Measurements from ENCODE around the gene EIF4G1.

Gene EIF4G1

DNA sequence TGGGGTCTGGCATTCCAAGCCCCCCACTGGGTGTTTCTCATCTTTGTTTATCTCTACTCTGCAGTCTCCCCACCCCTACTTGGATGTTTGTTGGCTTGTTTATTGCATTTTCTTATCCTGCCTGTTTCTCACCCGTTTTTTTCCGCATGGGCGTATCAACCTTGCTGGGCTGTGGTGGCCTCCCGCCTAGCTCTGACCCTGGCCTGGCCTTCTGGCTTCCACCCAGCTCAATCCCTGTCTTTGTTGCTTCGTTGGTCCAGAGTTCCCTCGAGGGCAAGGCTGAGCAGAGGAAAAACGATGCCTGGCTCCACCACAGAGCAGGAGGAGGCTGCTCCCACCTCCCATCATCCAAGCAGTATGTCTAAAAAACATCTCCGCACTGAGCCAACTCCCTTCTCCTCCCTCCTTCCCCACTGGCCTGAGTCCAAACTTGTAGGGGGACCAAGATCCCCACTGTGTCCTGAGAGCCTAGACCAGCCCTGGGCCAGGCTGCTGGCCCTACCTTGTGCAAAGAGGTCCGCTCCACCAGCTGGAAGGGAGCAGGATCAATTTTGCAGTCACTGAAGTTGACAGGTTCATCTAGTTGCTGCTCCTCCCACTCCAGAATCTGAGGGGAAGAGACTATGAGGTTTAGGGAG lies 37.2 kb downstream of the EIF4G1 start:
- DNase-seq (ENCODE audit: low spot score), result no peak

DNA sequence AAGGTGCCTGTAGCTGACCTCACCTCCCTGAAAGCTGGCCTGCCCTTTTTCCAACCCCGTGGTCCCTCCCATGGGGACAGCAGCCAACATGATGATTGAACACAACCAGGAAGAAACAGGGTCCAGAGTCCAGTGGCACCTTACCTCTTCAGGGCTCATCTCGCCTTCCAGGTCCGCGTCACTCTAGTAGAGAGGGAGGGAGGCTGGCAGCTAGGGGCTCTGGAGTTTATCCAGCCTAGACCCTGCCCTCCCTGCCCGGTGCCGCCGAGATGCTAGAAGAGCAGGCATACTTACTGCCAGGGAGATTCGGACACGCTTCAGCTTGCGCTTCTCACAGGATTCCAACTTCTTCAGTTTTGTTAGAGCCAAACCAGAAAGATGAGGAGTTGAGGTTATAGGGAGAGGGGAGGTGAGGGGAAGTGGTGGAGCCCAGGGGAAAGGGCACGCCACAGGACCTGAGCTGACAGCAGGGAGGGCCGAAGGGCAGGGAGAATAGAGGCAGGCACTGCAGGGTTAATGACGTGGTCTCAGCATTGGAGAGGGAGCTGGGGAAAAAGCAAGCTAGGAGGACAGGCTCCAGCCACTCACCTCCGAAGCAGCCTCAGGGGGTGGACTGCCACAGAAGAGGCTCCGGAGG lies 37.9 kb downstream of the EIF4G1 start:
- DNase-seq (ENCODE audit: low spot score), result no peak

DNA sequence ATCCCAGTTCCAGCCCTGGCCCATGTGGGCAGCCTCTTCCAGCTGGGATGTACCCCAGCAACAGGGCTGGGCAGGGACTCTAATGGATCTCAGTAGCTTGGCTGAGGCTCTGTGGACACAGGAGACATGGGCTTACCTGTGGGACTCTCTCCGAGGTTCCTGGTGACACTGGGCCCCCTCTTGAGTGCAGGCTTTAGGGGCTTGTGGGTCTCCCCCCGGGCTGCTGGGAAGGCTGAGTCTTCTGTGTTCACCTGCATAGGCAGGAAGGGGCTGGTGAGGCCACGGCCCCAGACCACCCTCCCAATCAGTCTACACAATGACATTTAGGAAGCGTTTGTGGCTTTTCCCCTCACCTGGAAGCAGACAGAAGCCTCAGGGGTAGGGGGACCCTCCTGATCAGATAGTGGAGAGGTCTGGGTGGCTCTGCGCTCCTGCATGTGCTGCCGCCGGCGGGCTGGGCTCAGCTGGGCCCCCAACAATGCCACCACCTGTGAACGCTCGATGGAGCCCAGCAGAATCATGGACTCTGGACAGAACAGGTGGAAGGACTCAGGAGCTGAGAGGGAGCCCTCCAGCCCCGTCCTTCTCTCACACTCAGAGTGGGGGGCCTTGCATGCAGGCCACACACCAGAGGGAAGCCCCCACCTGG lies 38.6 kb downstream of the EIF4G1 start:
- no peak for DNase-seq (ENCODE audit: low spot score)

DNA sequence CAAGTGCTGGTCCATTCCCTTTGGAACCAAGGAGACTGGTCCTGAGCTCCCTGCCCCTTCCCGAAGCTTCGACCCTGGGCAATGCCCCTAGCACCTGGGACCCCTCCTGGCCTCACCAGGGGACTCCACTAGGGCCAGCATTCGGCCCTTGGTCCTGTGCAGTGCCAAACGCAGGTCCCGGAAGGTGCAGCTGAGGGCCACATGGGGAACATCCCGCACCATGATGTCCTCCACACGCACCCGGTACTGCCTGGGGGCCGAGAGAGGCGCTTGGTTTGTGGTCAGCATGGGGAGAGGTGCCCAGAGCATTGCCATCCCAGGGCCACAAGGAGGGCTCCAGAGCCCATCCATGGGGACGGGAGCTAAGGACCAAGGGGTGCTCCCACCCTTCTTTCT lies 39.1 kb downstream of the EIF4G1 start:
- no peak for DNase-seq (ENCODE audit: low spot score)

DNA sequence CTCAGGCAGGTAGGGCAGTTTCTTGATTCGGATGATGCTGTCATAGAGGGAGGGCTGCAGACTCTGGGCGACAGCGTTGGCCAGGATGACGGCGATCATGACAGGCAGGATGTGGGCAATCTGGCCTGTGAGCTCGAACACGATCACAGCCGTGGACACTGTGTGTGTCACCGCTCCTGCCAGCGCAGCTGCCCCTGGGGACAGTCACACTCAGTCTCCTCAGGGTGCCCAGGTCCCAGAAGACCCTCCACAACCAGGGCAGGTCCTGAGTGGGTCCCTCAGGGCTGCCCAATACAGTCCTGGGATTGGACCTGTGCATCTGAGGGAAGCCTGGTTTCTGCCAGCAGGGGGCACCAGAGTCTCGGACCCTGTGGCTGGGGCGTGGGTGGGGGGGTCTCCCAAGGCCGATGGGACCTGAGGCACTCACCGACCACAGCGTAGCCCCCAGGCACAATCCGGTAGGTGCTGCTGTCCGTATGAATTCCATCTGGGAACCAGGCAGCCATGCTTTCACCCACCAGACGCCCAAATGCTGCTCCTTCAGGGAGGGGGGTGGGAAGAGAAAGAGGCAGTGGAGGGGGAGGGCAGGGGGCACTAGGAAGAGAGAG lies 39.8 kb downstream of the EIF4G1 start:
- peak; percentile 65 for DNase-seq (ENCODE audit: low spot score)

DNA sequence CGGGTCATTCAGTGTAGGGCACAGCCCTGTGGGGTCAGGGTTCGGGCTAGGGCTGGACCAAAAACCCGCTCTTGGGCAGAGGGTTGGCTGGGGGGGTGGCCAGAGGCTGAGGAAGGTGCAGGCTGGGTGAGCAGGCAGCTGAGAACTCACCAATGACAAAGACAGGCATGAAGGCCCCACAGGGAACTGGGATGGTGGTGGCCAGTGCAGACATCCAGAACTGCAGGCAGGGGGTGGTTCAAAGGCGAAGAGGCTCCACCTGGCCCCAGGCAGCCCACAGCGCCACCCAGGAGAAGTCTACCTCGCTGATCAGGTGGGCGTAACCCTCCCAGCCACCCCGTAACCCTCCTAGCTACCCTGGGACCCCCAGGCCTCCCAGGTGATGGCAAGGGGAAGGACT lies 40.3 kb downstream of the EIF4G1 start:
- no peak for DNase-seq (ENCODE audit: low spot score)

DNA sequence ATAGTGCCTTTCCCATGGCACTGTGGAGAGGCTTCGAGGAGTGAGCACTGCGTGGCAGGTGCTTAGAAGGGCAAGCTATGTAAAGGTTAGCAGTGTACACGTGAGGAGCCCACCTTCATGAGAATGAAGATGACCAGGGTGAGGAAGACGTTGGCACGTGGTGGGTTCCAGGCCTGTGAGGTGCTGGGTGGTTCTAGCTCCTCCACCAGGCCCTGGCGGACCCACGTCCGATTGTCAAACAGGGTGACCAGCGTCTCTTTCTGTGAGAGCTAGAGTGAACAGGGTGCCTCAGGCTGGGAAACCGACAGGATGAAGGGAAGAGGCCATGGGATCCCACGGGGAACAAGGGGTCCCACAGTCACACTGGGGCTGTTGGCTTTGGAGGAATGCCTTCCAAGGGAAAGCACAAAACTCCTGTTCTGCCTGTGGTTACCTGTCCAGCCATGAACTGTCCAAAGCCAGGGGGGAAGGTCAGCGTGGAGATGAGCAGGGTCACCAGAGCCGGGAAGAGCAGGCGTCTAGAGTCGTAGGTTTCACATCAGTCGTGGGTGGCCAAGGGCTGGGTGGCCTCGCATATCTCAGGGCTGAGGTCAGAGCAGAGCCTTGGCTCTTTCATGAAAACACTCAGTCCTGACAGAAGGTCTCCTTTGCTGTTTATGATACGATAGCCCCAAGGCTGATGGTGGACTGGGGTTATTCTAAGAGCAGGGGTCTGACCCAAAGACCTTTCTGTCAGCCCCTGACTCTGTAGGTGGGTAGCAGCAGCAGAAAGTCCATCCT lies 41.0 kb downstream of the EIF4G1 start:
- DNase-seq (ENCODE audit: low spot score), result no peak

DNA sequence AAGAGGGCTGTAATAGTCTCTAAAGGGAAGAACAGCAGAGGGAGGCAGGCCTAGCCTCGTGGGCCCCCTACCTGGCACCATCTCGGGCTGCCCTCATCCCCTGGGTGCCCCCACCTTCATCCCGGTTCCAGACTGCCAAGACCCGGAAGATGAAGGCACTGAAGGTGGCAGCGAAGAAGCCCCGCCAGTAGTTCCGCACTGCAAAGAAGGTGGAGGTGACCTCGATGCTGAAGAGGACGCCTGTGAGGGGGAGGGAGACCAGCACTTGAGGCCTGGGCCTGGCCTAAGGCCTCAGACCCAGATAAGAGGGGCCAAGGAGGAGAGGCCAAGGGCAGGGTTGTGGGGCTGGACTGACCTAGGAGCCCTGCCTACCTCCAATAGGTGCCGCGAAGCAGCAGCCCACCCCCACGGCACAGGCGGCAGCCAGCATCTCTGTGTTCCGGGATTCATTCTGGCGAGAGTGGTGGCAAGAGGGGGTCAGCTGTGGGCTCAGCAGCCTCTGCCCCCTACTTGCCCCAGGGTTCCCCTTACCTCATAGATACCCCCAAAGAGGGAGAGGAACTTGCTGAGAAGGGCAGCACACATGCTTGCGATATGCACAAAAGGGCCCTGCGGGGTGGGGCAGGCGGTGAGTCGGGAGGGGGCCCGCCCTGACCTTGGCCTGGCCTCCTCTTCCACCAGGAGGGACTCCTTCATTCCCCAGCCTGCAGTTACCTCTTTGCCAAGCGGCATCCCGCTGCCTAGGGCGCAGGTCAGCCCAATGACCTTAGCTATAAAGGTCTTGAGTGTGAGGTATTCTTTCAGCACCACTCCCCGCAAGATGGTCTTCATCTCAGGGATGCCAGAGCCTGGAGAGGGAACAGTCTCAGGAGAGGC lies 43.1 kb downstream of the EIF4G1 start:
- DNase-seq (ENCODE audit: low spot score), result no peak

DNA sequence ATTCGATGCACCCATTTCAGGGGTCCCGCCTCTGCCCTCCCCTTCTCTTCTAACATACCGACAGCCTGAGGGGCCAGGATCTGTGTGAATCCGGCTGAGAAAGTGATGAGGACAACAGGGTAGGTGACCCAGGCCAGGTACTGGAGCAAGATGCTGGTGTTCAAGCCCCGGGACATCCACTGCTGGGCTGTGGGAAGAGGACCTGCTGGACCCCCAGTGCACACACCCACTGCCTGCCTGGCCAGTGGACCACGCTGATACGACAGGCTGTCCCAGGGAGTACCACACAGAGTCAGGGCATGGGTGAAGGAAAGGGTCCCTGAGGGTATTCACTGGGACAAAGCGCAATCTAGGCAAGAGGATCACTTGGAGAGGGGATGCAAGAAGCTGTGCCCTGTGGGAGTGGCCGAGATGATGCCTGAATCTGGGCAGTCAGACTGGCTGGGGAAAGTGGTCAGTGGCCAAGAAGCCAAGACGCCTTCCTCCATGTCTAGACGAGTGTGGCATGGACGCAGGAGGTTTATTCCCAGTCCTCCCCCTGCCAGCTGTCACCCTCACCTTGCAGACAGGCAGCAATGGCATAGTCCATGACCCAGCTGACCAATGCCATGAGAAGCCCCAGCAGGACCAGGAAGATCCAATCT lies 43.8 kb downstream of the EIF4G1 start:
- no peak for DNase-seq (ENCODE audit: low spot score)

DNA sequence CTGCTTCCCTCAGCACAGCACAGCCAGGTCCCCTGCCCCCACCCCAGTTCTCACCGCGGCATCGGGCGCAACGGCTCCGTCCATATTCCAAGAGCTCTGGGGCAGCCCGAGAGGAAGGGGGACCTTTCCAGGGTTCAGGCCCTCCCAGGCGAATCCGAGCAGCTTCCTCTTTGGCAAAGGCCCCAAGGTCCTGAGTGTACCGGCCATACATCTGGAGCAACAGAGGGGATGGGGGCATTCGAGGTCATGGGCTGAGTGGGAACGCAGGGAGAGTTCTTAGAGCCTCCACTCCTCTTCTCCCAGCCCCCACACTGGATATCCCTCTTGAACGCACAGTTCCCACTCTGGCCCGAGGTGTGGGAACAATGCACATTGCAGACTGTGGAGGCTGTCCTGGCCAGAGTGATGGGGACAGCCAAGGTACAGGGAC lies 44.5 kb downstream of the EIF4G1 start:
- DNase-seq (ENCODE audit: low spot score), result no peak

DNA sequence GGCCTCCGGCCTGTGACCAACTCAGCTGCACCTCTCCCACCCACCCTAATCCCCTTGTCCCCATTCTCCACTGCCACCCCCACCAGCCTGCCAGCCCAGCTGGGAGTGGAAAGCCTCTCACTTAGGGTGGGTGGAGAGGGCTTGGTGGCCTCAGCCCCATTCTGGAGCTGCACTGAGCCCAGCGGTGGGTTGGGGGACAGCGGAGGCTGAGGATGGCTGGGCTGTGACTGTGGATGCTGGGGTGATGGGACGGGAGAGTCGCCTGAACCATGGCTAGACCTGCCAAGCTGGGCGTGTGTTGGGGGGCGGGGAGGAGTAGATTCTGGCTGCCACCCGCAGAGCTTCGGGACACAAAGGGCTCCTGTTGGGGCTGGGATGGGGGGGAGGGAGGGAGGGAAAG lies 45.2 kb downstream of the EIF4G1 start:
- no peak for DNase-seq (ENCODE audit: low spot score)

DNA sequence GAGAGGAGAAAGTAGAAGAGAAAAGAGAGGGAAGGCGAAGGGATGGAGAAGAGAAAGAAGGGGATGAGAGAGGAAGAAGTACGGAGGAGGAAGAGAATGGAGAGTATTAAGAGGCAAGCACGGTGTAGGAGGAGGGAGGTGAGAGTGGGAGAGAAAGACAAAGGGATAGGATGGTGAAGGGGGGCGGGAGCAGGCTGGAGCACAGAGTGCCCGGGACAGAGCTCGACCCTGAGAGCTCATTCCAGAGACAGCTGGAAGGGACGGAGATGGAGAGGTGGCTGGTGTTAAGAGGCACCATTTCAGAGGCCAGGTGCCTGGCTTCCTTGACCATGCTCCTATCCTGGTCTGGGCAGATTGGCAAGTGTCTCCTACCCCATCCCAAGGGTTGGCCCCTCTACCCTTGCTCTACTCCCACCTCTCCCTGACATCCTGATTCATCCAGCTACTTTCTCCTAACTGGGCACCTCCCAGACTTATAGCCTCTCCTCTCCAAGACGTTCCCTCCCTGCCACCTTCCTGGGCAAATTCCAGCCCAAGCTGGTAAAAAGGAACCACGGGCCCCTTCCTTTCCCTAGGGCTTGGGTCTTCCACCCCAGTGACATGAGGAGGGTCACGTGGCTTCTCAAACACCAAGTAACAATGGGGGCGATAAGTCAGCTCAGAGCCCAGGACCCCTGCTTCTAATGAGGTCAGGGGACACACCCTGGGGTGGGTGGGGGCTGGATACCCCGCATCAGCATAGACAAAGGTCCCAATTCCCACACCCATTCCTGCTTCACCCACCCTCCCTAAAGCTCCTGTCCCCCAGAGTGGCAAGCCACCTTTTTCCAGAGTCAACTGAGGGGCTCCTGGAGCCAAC lies 45.9 kb downstream of the EIF4G1 start:
- DNase-seq (ENCODE audit: low spot score), result no peak

DNA sequence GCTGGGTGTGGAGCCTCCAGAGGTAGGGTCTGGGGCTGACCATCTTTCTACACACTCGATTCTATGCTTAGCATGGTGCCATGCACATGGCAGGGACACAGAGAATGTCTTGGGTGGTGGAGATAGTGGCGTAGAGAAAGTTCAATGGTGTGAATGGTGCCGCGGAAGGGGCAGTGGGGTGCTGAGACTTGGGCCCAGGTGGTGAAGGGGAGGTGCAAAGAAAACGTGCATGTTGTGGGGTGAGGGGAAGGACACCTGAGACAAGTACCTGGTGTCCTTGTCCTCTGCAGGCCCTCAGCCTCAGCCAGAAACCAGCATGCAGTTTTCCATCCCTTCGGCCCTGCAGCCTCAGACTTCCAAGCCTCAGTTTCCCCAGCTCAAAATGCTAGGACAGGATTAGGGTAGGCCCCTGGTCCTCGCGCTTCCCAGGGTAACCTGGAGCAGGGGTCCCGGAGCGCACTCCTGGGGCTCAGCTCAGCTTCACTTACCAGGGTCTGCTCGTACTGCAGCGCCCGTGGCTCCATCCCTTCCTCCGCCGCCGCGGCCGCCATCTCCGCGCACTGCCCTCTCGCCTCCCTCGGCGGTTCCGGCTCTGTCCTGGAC lies 46.6 kb downstream of the EIF4G1 start:
- DNase-seq (ENCODE audit: low spot score), result no peak

DNA sequence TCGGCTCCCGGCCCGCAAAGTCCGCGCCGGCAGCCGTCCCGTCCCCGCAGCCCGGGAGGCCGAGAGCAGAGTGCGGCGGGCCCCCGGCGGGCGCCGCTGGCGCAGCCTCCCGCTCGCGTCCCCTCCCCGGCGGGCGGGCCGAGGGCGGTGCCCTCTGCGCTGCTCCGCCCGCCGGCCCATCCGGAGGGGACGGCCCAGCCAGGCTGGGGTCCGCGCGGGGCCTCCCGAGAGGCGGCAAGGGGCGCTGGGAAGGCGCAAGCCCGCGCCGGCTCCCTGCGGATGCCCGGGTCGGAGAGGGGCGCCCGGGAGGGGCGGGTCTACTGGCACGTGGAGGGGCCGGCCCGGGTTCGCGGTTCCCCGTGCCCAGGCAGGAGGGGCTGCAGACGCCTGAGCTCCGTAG lies 47.1 kb downstream of the EIF4G1 start, which contains the start of the genes CLCN2 and POLR2H:
CLCN2 (minus strand) TSS at position 74 of the 400 bp plus-strand sequence. CDS start 126 bp downstream, outside the sequence.
POLR2H (plus strand) TSS at position 179 of the 400 bp plus-strand sequence. CDS start 1,783 bp downstream, outside the sequence.
- DNase-seq (ENCODE audit: low spot score), result peak; percentile 68

DNA sequence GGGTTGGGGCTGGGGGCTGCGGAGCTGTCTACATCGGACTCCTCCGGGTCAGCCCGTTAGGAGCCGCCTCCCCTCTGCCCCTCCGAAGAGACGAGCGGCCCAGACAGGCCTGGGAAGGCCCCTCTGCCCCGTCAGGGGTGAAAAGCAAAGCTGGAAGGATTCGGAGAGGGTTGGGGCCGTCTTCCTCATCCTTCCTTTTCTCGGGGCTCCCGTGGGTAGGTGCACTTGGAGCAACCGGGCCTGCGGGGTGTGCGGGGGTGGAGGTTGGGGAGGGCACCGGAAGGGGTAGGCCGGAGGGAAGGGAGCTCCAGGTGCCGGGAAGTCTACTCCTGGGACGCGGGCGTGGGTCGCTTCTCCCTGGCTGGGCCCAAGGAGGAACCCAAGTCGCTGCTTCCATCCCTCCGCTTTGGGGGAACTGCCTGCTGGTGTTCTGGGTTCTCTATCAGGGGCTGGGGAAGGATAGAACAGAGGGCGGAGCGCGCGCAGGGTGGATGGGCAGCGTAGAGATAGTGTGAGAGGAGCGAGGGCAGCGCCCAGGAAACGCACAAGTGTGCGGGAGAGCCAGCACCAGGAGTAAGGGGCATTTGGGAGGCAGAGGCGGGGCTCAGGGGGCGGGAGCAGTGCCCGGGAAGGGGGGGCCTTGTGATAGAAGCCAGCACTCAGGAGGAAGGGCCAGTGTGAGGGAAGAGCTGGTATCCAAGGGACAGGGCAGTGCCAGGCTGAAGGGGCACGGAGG lies 47.7 kb downstream of the EIF4G1 start:
- DNase-seq (ENCODE audit: low spot score), result peak; percentile 75

DNA sequence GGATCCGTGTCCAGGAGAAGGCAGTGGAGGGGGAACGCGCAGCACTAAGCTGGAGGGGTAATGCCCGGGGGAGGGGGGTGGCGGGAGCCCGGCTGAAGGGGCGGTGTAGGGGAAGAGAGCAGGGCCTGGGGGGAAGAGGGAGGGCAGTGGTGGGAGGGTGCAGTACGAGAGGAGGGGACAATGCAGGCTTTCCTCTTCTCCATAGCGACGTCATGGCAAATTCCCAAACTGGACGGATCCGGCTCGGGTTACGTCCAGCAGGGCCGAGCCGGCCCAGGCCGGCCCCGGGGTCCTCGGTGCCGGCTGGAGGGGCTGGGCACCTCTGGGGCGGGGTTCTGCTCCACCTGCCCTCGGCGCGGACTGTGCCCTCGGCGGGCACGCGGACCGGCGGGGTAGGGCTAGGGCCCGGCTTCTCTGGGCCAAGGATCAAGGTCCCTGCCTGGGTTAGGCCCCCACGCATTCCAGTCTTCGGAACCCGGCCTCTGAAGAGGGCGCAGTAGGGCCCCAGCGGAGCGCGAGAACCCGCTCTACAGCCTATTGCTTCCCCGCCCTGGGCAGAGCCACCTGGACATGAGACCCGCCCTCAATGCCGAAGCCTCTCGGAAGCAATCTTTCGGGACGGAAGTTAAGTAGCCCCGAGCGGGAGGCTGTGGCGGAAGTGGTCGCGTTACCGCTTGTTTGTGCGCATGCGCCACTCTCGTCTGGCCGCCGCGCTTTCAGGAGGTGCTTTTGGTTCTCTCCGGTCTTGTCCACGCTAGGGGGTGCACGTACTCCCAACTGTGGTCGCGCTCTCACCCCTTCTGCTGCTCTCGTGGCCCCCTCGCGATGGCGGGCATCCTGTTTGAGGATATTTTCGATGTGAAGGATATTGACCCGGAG lies 48.5 kb downstream of the EIF4G1 start:
- peak; percentile 97 for DNase-seq (ENCODE audit: low spot score)

DNA sequence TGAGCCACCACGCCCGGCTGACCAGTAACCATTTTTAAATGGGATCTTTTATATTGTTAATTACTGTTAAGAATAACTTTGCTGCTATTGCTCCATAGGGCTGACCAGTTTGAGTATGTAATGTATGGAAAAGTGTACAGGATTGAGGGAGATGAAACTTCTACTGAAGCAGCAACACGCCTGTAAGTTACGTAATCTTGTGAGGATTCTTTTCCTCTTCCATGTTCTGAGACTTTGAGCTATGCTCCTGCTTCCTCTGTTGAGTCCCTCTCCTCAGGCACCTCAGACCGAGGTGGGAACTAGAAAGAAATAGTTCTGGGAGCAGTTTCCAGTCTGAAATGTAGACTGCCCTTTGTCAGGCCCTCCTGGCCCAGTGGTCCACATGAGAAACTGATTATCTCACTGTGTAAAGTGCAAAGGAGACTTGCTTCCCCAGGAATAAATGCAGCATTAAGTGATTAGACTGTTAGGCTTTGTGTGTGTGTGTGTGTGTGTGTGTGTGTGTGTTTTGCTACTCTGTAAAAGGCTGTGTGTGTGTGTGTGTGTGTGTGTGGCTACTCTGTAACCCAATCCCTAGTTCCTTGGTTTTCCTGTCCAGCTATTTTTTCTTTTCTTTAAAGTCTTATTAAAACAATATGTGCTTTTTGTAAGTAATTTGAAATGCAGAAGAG lies 52.3 kb downstream of the EIF4G1 start:
- DNase-seq (ENCODE audit: low spot score), result no peak

All from hepatic stellate cell (primary cell).